ENCODE measurements around the gene MYO3B. TPM values are rescaled to one million over a fixed set of nuclear protein-coding genes. Genes with fewer than 3 reads are reported as not detected.

The MYO3B gene
- total RNA-seq, 1 donor from 2014 or later, result 0.22 TPM

- H3K4me3 Mint-ChIP-seq (ENCODE audit: unreplicated experiment), result no peak overlapping the region
- no peak overlapping the region for H3K27ac Mint-ChIP-seq (ENCODE audit: unreplicated experiment)
- no peaks in the 10 kb centered on the region for H3K9me3 Mint-ChIP-seq (ENCODE audit: unreplicated experiment)
- H3K27me3 Mint-ChIP-seq (ENCODE audit: unreplicated experiment), result peaks cover 2% of the 10 kb centered on the region
- TF ChIP-seq, protein P1, sequence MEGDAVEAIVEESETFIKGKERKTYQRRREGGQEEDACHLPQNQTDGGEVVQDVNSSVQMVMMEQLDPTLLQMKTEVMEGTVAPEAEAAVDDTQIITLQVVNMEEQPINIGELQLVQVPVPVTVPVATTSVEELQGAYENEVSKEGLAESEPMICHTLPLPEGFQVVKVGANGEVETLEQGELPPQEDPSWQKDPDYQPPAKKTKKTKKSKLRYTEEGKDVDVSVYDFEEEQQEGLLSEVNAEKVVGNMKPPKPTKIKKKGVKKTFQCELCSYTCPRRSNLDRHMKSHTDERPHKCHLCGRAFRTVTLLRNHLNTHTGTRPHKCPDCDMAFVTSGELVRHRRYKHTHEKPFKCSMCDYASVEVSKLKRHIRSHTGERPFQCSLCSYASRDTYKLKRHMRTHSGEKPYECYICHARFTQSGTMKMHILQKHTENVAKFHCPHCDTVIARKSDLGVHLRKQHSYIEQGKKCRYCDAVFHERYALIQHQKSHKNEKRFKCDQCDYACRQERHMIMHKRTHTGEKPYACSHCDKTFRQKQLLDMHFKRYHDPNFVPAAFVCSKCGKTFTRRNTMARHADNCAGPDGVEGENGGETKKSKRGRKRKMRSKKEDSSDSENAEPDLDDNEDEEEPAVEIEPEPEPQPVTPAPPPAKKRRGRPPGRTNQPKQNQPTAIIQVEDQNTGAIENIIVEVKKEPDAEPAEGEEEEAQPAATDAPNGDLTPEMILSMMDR (IDR thresholded peaks at IDR 0.05; ENCODE audit: partially characterized antibody, unreplicated experiment), result no peak
- peaks cover 5% of the 10 kb centered on the region for H3K36me3 Mint-ChIP-seq (ENCODE audit: unreplicated experiment)
- no peak for DNase-seq
- H3K4me1 Mint-ChIP-seq (ENCODE audit: low read depth, unreplicated experiment), result no peaks in the 10 kb centered on the region
Observed at GRCh38 chr2:170298861-170299429, 121.0 kb downstream of the MYO3B start.

DNA sequence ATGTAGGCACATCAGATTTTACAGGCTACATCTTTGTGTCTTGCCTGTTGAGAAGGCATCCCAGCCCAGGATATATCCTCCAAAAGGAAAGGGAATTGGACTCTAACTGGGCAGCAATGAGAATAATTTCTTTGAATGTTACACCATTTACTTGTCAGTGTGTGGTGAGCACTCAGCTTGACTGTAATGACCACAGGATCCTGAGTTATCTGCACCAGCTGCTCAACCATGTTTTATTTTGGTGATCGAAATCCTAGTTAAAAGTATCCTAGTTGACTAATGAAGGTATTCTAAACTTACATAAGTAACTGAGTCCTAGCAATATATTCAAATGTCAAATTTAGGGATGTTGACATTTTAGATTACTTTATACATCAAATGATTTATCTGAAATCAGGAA, 123.0 kb downstream of the MYO3B start:
- H3K27me3 Mint-ChIP-seq (ENCODE audit: unreplicated experiment), result peaks cover 2% of the 10 kb centered on the region
- no peak overlapping the region for H3K4me3 Mint-ChIP-seq (ENCODE audit: unreplicated experiment)
- no peaks in the 10 kb centered on the region for H3K4me1 Mint-ChIP-seq (ENCODE audit: low read depth, unreplicated experiment)
- no peak overlapping the region for H3K27ac Mint-ChIP-seq (ENCODE audit: unreplicated experiment)
- DNase-seq, result no peak
- TF ChIP-seq, protein P1 (IDR thresholded peaks at IDR 0.05; ENCODE audit: partially characterized antibody, unreplicated experiment), result no peak
- H3K9me3 Mint-ChIP-seq (ENCODE audit: unreplicated experiment), result no peaks in the 10 kb centered on the region
- peaks cover 3% of the 10 kb centered on the region for H3K36me3 Mint-ChIP-seq (ENCODE audit: unreplicated experiment)

GRCh38 chr2:170301626-170302025, 123.7 kb downstream of the MYO3B start:
- H3K4me3 Mint-ChIP-seq (ENCODE audit: unreplicated experiment), result no peak overlapping the region
- no peak for DNase-seq

GRCh38 chr2:170305711-170306110, 127.8 kb downstream of the MYO3B start:
- H3K27ac Mint-ChIP-seq (ENCODE audit: unreplicated experiment), result no peak overlapping the region
- no peak overlapping the region for H3K4me3 Mint-ChIP-seq (ENCODE audit: unreplicated experiment)
- TF ChIP-seq, protein P1 (IDR thresholded peaks at IDR 0.05; ENCODE audit: partially characterized antibody, unreplicated experiment), result no peak
- no peaks in the 10 kb centered on the region for H3K36me3 Mint-ChIP-seq (ENCODE audit: unreplicated experiment)
- no peaks in the 10 kb centered on the region for H3K9me3 Mint-ChIP-seq (ENCODE audit: unreplicated experiment)
- H3K4me1 Mint-ChIP-seq (ENCODE audit: low read depth, unreplicated experiment), result no peaks in the 10 kb centered on the region
- peaks cover 2% of the 10 kb centered on the region for H3K27me3 Mint-ChIP-seq (ENCODE audit: unreplicated experiment)
- no peak for DNase-seq

More at GRCh38 chr2:170301626-170302025, 123.7 kb downstream of the MYO3B start:
- no peaks in the 10 kb centered on the region for H3K4me1 Mint-ChIP-seq (ENCODE audit: low read depth, unreplicated experiment)
- no peaks in the 10 kb centered on the region for H3K36me3 Mint-ChIP-seq (ENCODE audit: unreplicated experiment)
- TF ChIP-seq, protein P1 (IDR thresholded peaks at IDR 0.05; ENCODE audit: partially characterized antibody, unreplicated experiment), result no peak
- peaks cover 2% of the 10 kb centered on the region for H3K27me3 Mint-ChIP-seq (ENCODE audit: unreplicated experiment)
- no peak overlapping the region for H3K27ac Mint-ChIP-seq (ENCODE audit: unreplicated experiment)
- no peaks in the 10 kb centered on the region for H3K9me3 Mint-ChIP-seq (ENCODE audit: unreplicated experiment)

DNA sequence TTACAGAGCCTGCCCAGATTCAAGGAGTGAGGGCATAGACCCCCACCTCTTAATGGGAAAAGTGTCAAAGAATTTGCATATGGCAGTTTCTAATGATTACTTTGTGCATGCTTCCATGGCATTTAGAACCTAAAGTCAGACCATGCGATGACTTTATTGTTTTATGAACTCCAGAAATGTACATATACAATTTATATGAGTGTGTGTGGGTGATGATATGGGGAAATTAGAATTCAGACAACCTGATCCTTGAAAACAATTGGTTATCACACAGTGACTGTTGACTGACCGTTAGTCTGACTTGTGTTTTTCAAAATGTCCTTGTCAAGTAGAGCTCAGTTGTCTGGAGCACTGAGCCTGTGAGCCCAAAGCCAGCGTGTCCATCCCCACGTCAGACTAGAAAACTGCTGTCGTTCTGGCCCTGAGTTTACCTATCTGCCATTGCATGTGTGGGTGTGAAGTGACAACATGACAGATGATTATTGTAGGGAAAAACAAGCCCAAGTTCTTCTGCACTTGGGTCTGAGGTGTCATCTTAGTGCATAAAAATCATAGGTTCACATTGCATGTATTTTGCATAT, 128.4 kb downstream of the MYO3B start:
- Mint-ChIP-seq H3K27me3 (ENCODE audit: unreplicated experiment) (no peaks in the 10 kb centered on the region), H3K27ac (ENCODE audit: unreplicated experiment) (no peak overlapping the region), H3K4me1 (ENCODE audit: low read depth, unreplicated experiment) (no peaks in the 10 kb centered on the region), H3K36me3 (ENCODE audit: unreplicated experiment) (no peaks in the 10 kb centered on the region), H3K4me3 (ENCODE audit: unreplicated experiment) (no peak overlapping the region), H3K9me3 (ENCODE audit: unreplicated experiment) (no peaks in the 10 kb centered on the region)
- TF ChIP-seq, protein P1 (IDR thresholded peaks at IDR 0.05; ENCODE audit: partially characterized antibody, unreplicated experiment), result no peak
- DNase-seq, result no peak
